ENCODE results near the gene RTN4IP1. TPM values are rescaled to one million over a fixed set of nuclear protein-coding genes. Genes with fewer than 3 reads are reported as not detected.
A peak's percentile ranks its signal among the peaks of the same experiment; 100 is the strongest.

Gene RTN4IP1
- total RNA-seq, 1 experiment from 2014 or later: 19.2 TPM

GRCh38 chr6:106629103-106629858 is at the start of gene RTN4IP1, which contains the start of gene QRSL1 (continued):
- TF ChIP-seq, protein P1, sequence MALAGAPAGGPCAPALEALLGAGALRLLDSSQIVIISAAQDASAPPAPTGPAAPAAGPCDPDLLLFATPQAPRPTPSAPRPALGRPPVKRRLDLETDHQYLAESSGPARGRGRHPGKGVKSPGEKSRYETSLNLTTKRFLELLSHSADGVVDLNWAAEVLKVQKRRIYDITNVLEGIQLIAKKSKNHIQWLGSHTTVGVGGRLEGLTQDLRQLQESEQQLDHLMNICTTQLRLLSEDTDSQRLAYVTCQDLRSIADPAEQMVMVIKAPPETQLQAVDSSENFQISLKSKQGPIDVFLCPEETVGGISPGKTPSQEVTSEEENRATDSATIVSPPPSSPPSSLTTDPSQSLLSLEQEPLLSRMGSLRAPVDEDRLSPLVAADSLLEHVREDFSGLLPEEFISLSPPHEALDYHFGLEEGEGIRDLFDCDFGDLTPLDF (CRISPR knock-in tag; IDR thresholded peaks at IDR 0.05): no peak
- TF ChIP-seq CREB1 (CRISPR knock-in tag; IDR thresholded peaks at IDR 0.05) (no peak), CREM (CRISPR knock-in tag; IDR thresholded peaks at IDR 0.05) (peak; percentile 70; the same call in 1 of the 2 replicates), MYBL2 (CRISPR knock-in tag; IDR thresholded peaks at IDR 0.05) (peak; percentile 51; the same call in 1 of the 2 replicates), ZNF232 (CRISPR knock-in tag; IDR thresholded peaks at IDR 0.05) (no peak), NFYB (CRISPR knock-in tag; conservative IDR thresholded peaks at IDR 0.05; ENCODE audit: low read depth) (peak; percentile 92)
- TF ChIP-seq, protein P2, sequence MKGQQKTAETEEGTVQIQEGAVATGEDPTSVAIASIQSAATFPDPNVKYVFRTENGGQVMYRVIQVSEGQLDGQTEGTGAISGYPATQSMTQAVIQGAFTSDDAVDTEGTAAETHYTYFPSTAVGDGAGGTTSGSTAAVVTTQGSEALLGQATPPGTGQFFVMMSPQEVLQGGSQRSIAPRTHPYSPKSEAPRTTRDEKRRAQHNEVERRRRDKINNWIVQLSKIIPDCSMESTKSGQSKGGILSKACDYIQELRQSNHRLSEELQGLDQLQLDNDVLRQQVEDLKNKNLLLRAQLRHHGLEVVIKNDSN (CRISPR knock-in tag; IDR thresholded peaks at IDR 0.05): peak; percentile 38; the same call in 1 of the 2 replicates

DNA sequence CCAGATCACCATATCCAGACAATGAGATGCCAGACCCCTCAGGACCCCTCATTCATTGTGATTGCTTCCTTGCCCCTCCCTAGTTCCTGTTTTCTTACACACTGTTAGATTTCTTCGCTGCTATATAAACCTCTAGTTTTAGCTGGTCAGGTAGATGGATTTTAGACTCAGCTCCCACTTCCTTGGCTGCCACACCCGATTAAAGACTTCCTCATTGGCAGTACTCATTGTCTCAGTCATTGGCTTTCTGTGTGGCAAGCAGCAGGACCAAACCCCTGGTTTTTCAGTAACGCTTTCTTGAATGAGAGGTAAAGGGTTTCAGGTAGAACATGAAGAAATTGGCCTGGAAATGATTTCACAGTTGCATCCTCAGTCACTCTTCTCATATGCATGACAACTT is 48.0 kb upstream of the RTN4IP1 start:
- peaks cover 6% of the 10 kb centered on the region for H3K9me3 Mint-ChIP-seq
- POLR2A ChIA-PET: no interaction called here
- peaks cover 8% of the 10 kb centered on the region for H3K36me3 Mint-ChIP-seq
- peaks cover 13% of the 10 kb centered on the region for H3K4me1 Mint-ChIP-seq
- H3K4me3 Mint-ChIP-seq: no peak overlapping the region
- no peak for TF ChIP-seq SMAD4 (CRISPR knock-in tag; IDR thresholded peaks at IDR 0.05)
- no peak for TF ChIP-seq ATF3 (CRISPR knock-in tag; conservative IDR thresholded peaks at IDR 0.05)
- no peak for TF ChIP-seq E2F5 (CRISPR knock-in tag; IDR thresholded peaks at IDR 0.05)
- TF ChIP-seq ZNF425 (CRISPR knock-in tag; conservative IDR thresholded peaks at IDR 0.05): no peak
- TF ChIP-seq, protein P3, sequence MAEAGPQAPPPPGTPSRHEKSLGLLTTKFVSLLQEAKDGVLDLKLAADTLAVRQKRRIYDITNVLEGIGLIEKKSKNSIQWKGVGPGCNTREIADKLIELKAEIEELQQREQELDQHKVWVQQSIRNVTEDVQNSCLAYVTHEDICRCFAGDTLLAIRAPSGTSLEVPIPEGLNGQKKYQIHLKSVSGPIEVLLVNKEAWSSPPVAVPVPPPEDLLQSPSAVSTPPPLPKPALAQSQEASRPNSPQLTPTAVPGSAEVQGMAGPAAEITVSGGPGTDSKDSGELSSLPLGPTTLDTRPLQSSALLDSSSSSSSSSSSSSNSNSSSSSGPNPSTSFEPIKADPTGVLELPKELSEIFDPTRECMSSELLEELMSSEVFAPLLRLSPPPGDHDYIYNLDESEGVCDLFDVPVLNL (CRISPR knock-in tag; IDR thresholded peaks at IDR 0.05; ENCODE audit: borderline replicate concordance, low read depth): no peak
- TF ChIP-seq RORB (CRISPR knock-in tag; IDR thresholded peaks at IDR 0.05): no peak
- no peak for TF ChIP-seq SOX15 (CRISPR knock-in tag; IDR thresholded peaks at IDR 0.05)
- no peak for TF ChIP-seq ATF2 (CRISPR knock-in tag; IDR thresholded peaks at IDR 0.05; ENCODE audit: borderline replicate concordance, low read depth)
- TF ChIP-seq, protein P1 (CRISPR knock-in tag; IDR thresholded peaks at IDR 0.05): no peak
- no peak for TF ChIP-seq NFYB (CRISPR knock-in tag; conservative IDR thresholded peaks at IDR 0.05; ENCODE audit: low read depth)
- no peak for TF ChIP-seq ATF6 (CRISPR knock-in tag; IDR thresholded peaks at IDR 0.05)
- TF ChIP-seq ZNF396 (CRISPR knock-in tag; IDR thresholded peaks at IDR 0.05; ENCODE audit: borderline replicate concordance): no peak
- TF ChIP-seq, protein P4, sequence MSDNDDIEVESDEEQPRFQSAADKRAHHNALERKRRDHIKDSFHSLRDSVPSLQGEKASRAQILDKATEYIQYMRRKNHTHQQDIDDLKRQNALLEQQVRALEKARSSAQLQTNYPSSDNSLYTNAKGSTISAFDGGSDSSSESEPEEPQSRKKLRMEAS (CRISPR knock-in tag; IDR thresholded peaks at IDR 0.05): no peak
- no peak for TF ChIP-seq ZNF232 (CRISPR knock-in tag; IDR thresholded peaks at IDR 0.05)
- no peak for TF ChIP-seq STAT6 (CRISPR knock-in tag; conservative IDR thresholded peaks at IDR 0.05; ENCODE audit: low read depth)
- TF ChIP-seq GABPB1 (CRISPR knock-in tag; IDR thresholded peaks at IDR 0.05): no peak
- no peak overlapping the region for H3K27ac Mint-ChIP-seq
- CTCF ChIA-PET: no interaction called here
- no peak for DNase-seq (ENCODE audit: low spot score)
- no peaks in the 10 kb centered on the region for H3K27me3 Mint-ChIP-seq (ENCODE audit: low read depth)
- ATAC-seq: no peak

All from WTC11 (cell line).